HG03175 (cell line): Measurements from ENCODE around the gene NUP160.
"Not testable (repeated sequence)": the region's sequence is repeated elsewhere in the genome, so short reads cannot be mapped to it uniquely, and the experiment has no call there.

Source experiments
- ATAC-seq: cut with Tn5 transposase; IDR thresholded peaks from one replicate; pipeline ENCODE4 v1.9.1; 2021; ENCODE audit warnings: mild to moderate bottlenecking, moderate library complexity; ENCODE audit not compliant: unreplicated experiment

The NUP160 gene

GRCh38 chr11:47864901-47865300 lies 16.8 kb upstream of the NUP160 start:
- ATAC-seq: no peak

- no peak for ATAC-seq
Measured at GRCh38 chr11:47863898-47864430, 15.8 kb upstream of the NUP160 start.

GRCh38 chr11:47863189-47863897 lies 15.2 kb upstream of the NUP160 start:
- peak; percentile 82 for ATAC-seq

GRCh38 chr11:47861728-47862127 lies 13.6 kb upstream of the NUP160 start:
- ATAC-seq: no peak

- no peak for ATAC-seq
Measured at GRCh38 chr11:47860536-47860935, 12.4 kb upstream of the NUP160 start.

GRCh38 chr11:47857892-47858543 lies 9.9 kb upstream of the NUP160 start:
- ATAC-seq: peak; percentile 47

- peak; percentile 41 for ATAC-seq
Measured at GRCh38 chr11:47857485-47857884, 9.3 kb upstream of the NUP160 start.

GRCh38 chr11:47856186-47856585 lies 8.0 kb upstream of the NUP160 start:
- no peak for ATAC-seq

- ATAC-seq: peak; percentile 39
Measured at GRCh38 chr11:47854667-47855066, 6.5 kb upstream of the NUP160 start.

- ATAC-seq: no peak
Measured at GRCh38 chr11:47852053-47852452, 3.9 kb upstream of the NUP160 start.

- ATAC-seq: no peak
Measured at GRCh38 chr11:47850337-47850736, 2.2 kb upstream of the NUP160 start.

GRCh38 chr11:47848700-47849155 lies 578 bp upstream of the NUP160 start:
- ATAC-seq: no peak

GRCh38 chr11:47847537-47847891 lies 636 bp downstream of the NUP160 start:
- ATAC-seq: no peak

GRCh38 chr11:47846998-47847397 lies 1.2 kb downstream of the NUP160 start:
- no peak for ATAC-seq

GRCh38 chr11:47843361-47844055 lies 4.6 kb downstream of the NUP160 start:
- ATAC-seq: no peak

- ATAC-seq: no peak
Measured at GRCh38 chr11:47842749-47843148, 5.4 kb downstream of the NUP160 start.

GRCh38 chr11:47837929-47838328 lies 10.2 kb downstream of the NUP160 start:
- ATAC-seq: no peak

- ATAC-seq: no peak
Measured at GRCh38 chr11:47837292-47837691, 10.9 kb downstream of the NUP160 start.

GRCh38 chr11:47830013-47830412 lies 18.1 kb downstream of the NUP160 start:
- not testable (repeated sequence) for ATAC-seq

GRCh38 chr11:47828284-47828683 lies 19.9 kb downstream of the NUP160 start:
- no peak for ATAC-seq

- ATAC-seq: not testable (repeated sequence)
Measured at GRCh38 chr11:47822664-47823063, 25.5 kb downstream of the NUP160 start.

- no peak for ATAC-seq
Measured at GRCh38 chr11:47819743-47820142, 28.4 kb downstream of the NUP160 start.
